Vagina (tissue), 2 donors: ENCODE data around the gene UPK1B.

Experiments used
- POLR2A ChIP-seq, 2 donors: fragments of 450-650 bp; IDR thresholded peaks; one replicate each; pipeline ENCODE4 v1.6.1; 2017; ENCODE audit warnings: antibody characterized with exemption in 2 of 2, mild to moderate bottlenecking in 2 of 2, moderate library complexity in 2 of 2
- POLR2AphosphoS5 ChIP-seq, 2 donors: sonication (generic); formaldehyde crosslinking; IDR thresholded peaks; one replicate each; pipeline ENCODE4 v1.9.0; 2017; ENCODE audit warnings: antibody characterized with exemption in 2 of 2, mild to moderate bottlenecking in 2 of 2, low read depth in 1 of 2; ENCODE audit not compliant: insufficient read depth in 1 of 2
- TF ChIP-seq, protein P1 (sequence below), 3 experiments: fragments of 450-650 bp in 2 of 3; fragments of 200-600 bp in 1 of 3; sonication (generic) in 1 of 3; IDR thresholded peaks; one replicate each; pipeline ENCODE4 v1.5.1; 2017 to 2019; ENCODE audit warnings: antibody characterized with exemption in 3 of 3, mild to moderate bottlenecking in 2 of 3, moderate library complexity in 2 of 3

GRCh38 chr3:119206611-119207511 is 33.5 kb downstream of the UPK1B start:
- TF ChIP-seq, protein P1, sequence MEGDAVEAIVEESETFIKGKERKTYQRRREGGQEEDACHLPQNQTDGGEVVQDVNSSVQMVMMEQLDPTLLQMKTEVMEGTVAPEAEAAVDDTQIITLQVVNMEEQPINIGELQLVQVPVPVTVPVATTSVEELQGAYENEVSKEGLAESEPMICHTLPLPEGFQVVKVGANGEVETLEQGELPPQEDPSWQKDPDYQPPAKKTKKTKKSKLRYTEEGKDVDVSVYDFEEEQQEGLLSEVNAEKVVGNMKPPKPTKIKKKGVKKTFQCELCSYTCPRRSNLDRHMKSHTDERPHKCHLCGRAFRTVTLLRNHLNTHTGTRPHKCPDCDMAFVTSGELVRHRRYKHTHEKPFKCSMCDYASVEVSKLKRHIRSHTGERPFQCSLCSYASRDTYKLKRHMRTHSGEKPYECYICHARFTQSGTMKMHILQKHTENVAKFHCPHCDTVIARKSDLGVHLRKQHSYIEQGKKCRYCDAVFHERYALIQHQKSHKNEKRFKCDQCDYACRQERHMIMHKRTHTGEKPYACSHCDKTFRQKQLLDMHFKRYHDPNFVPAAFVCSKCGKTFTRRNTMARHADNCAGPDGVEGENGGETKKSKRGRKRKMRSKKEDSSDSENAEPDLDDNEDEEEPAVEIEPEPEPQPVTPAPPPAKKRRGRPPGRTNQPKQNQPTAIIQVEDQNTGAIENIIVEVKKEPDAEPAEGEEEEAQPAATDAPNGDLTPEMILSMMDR (IDR thresholded peaks at IDR 0.05): no peak
- TF ChIP-seq POLR2A (IDR thresholded peaks at IDR 0.05) (no peak), POLR2AphosphoS5 (IDR thresholded peaks at IDR 0.05; ENCODE audit: insufficient read depth in 1 of 2, low read depth in 1 of 2) (no peak)
